ENCODE data around the gene SLC25A38.
"Not testable (repeated sequence)": the region's sequence is repeated elsewhere in the genome, so short reads cannot be mapped to it uniquely, and the experiment has no call there.

Gene SLC25A38

DNA sequence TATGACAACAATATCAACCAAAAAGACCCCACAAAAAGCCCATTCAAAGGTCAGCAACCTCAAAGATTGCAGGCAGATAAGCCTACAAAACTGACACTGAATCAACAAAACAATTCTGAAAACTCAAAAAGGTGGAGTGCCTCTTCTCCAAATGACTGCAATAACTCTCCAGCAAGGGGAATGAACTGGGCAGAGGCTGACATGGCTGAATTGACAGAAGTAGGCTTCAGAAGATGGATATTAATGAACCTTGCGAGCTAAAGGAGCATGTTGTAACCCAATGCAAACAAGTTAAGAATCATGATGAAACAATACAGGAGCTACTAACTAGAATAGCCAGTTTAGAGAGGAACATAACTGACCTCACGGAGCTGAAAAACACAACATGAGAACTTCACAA lies 20.4 kb upstream of the SLC25A38 start:
- in situ Hi-C loops (cut with HindIII; ENCODE audit: low pct_ligation_motif_present, low pct_unique_long_range_greater_than_20kb, low sequenced_read_pairs) = no loop called here
- DNase-seq = no peak

DNA sequence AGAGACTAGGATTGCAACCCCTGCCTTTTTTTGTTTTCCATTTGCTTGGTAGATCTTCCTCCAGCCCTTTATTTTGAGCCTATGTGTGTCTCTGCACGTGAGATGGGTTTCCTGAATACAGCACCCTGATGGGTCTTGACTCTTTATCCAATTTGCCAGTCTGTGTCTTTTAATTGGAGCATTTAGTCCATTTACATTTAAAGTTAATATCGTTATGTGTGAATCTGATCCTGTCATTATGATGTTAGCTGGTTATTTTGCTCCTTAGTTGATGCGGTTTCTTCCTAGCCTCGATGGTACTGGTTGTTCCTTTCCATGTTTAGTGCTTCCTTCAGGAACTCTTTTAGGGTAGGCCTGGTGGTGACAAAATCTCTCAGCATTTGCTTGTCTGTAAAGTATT lies 12.7 kb upstream of the SLC25A38 start:
- DNase-seq; in situ Hi-C loops (cut with HindIII; ENCODE audit: low pct_ligation_motif_present, low pct_unique_long_range_greater_than_20kb, low sequenced_read_pairs): not testable (repeated sequence)

DNA sequence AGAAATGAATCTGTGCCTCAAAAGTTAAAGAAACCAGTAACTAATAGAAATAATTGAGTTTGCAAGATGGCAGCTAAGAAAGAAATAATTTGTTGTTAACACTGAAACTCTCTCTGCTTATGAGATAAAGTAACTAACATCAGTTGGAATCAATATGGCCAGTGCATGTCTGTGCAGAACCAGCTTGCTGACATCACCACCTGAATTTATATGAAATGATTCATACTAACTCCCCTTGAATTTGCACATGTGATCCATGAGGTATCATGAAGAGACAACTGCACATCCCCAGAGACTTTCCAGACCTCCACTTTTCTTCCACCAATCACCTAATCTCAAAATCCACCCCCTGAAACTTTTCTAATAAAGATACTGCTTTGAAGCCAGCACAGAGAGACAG lies 10.3 kb upstream of the SLC25A38 start:
- in situ Hi-C loops (cut with HindIII; ENCODE audit: low pct_ligation_motif_present, low pct_unique_long_range_greater_than_20kb, low sequenced_read_pairs) = no loop called here
- no peak for DNase-seq

DNA sequence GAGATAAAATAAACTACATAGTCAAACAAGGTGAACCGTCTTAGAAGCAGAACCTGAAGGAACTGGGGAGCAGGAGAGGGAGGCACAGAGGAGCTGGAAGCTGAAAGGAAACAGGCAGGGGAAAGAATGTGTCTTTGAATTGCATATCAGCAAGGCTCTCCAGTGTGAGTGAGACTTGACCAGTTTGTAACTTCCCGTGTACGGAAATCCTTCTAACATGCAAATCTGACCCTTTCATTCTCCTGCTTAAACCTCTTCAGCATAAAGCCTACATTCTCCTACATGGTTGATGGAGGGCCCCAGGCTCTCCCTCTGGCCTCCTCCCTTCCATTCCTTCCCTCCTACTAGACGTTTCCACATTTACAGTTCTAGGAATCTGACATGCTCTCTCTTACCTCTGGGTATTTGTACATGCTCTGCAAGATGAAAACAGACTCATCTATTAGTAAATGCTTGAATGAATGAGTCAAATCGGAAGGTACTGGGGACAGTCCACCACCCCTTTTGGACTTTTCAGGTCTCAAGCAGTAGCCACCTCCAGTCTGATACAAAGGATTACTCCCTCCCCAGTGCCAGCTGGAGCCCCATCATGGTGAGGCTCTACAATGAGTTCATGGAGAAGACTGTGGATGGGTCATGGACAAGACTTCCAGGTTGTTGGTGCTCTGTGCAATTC lies 6.1 kb upstream of the SLC25A38 start:
- in situ Hi-C loops (cut with HindIII; ENCODE audit: low pct_ligation_motif_present, low pct_unique_long_range_greater_than_20kb, low sequenced_read_pairs) = no loop called here
- no peak for DNase-seq

DNA sequence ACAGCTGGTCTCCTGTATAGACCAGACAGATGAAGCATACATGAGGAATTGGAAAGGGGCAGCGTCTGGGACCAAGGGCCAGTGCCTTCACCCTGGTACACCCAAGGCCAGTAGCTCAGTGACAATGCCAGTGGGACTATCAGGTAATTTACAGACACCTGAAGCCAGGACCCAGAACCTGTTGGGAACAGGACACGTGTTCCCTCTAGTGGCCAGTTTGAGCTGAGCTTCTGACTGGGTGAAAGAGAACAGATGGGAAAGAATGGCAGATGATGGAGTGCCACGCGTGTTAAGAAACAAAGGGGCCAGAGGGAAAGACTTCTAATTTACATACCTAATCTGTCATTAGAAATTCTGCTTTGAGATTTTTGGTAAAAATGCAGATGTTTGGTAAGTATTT lies 5.1 kb upstream of the SLC25A38 start:
- in situ Hi-C loops (cut with HindIII; ENCODE audit: low pct_ligation_motif_present, low pct_unique_long_range_greater_than_20kb, low sequenced_read_pairs) = no loop called here
- DNase-seq = peak; percentile 42

DNA sequence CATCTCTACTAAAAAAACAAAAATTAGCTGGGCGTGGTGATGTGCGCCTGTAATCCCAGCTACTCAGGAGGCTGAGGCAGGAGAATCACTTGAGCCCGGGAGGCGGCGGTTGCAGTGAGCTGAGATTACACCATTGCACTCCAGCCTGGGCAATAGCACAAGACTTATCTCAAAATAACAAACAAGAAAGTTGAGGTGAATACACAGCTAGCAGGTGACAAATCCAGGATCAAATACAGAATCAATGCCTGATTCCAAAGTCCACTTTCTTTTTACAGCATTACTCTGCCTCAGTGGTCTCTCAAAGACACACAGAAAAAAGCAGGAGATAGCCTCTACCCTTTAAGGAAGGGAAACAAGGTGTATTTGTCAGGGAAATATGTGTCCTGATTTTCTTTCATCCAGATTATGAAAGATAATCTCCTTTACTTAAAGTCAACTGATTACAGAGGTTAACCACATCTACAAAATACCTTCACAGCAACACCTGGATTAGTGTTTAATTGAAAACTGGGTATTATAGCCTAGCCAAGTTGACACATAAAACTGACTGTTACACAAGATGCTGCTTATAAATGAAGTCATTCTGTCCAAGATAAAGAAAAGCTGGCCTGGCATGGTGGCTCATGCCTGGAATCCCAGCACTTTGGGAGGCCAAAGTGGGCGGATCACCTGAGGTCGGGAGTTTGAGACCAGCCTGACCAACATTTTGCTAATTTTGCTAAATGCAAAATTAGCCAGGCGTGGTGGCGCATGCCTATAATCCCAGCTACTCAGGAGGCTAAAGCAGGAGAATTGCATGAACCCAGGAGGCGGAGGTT lies 4.0 kb upstream of the SLC25A38 start:
- in situ Hi-C loops (cut with HindIII; ENCODE audit: low pct_ligation_motif_present, low pct_unique_long_range_greater_than_20kb, low sequenced_read_pairs) = no loop called here
- DNase-seq = no peak

DNA sequence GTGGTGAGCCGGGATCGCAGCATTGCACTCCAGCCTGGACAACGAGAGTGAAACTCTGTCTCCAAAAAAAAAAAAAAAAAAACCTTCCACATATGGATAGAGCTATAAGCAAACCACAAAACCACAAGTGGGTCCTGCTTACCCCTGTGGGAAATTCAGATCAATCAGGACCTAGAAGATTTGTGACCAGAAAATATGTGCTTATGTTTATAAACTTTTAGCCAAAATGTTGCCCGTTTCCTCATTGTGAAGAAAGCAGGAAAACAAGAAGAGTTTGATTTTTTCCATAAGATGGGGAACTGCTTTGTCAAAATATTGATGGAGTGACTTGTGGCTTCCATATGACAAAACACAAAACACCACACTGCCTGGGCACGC lies 3.4 kb upstream of the SLC25A38 start:
- DNase-seq = no peak
- in situ Hi-C loops (cut with HindIII; ENCODE audit: low pct_ligation_motif_present, low pct_unique_long_range_greater_than_20kb, low sequenced_read_pairs) = no loop called here

DNA sequence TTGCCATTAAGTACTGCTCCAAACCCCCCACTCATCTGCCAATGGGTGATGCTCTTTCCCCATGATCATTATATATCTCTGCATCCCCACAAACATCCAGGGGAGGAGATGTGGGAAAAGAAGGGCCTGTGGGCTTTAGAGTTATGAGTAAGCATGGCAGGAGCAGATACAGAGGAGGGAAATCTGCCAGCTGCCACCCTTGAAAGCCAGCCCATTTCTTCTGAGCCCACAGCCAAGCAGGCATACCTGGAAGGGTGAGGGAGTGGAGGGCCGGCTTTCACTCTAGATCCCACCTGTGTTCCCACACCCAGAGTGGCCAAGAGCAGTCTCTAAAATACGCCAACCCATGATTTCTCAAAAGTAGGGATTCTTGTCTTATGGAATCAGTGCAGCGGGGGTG lies 1.7 kb upstream of the SLC25A38 start:
- in situ Hi-C loops (cut with HindIII; ENCODE audit: low pct_ligation_motif_present, low pct_unique_long_range_greater_than_20kb, low sequenced_read_pairs) = no loop called here
- DNase-seq = no peak

DNA sequence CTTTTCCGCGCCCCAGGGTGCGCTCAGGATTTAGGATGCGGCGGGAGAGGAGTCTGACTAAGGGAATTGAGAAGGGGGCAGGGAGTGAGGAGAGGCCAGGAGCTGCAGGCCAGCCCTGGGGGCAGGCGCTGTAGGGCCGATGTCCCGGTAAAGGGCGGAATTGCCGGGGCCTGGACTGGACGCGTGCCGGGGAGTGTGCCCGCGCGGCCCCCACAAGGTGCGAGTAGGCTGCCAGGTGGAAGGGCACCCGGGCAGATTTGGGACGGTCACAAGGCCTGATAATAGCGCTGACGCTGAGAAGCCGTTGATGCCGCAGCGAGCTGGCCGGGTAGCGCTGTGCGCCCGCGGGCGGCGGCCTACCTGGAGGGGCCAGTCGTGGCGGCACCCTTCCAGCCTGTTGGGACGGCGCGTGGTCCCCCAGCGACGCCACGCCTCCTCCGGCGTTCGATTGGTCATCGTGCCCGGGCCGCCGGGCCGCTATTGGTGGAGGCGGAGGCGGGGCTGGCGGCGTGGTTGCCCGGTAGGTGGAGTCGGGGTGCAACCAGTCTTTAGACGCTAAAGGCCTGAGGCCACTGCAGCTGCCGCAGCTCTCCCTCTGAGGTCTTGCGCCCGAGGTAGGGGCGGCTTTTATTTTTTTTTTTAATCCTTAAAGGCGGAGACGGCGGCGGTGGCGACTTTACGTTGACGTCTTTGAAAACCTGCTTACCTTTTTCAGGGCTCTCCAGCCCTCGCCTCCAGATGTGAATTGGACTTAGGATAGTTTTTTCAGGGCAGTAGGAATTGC lies 903 bp downstream of the SLC25A38 start:
- in situ Hi-C loops (cut with HindIII; ENCODE audit: low pct_ligation_motif_present, low pct_unique_long_range_greater_than_20kb, low sequenced_read_pairs) = no loop called here
- DNase-seq = peak; percentile 92

DNA sequence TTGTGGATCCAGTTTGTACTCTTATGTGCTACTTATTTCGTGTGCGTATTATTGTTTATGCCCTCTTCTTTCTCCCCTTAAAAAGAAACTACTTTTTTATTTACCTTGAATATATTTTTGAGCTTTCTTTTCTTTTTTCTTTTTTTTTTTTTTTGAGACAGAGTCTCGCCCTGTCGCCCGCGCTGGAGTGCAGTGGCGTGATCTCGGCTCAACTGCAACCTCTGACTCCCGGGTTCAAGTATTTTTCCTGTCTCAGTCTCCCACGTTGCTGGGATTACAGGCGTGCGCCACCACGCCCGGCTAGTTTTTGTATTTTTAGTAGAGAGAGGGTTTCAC lies 1.5 kb downstream of the SLC25A38 start:
- in situ Hi-C loops (cut with HindIII; ENCODE audit: low pct_ligation_motif_present, low pct_unique_long_range_greater_than_20kb, low sequenced_read_pairs) = no loop called here

DNA sequence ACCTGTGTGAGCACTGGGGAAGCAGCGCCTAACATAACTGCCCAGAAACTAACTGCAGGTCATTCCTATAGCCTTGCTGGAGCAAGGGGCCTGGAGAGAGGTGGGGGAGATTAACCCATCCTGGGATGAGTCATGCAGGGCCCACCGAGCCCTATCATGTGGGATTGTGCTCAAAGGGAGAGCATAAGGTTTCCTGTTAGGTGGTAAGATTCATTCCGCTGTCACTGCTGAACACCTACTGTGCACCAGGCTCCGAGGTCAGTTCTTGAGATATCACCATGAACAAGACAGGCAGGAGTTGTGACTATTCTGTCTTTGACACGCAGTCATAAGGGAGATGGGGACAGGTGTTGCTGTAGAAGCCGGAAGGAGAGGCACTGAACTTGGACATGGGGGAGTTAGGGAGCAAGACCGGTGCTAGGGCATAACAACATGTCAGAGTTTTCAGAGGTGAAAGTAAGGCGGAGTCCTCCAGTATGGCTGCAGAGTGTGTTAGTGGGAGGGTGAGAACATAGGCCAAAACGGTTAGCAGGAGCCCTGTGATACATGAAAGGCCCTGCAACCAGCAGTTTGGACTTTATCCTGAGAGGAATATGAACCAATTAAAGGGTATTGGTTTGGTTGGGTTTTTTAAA lies 2.4 kb downstream of the SLC25A38 start:
- DNase-seq = no peak
- in situ Hi-C loops (cut with HindIII; ENCODE audit: low pct_ligation_motif_present, low pct_unique_long_range_greater_than_20kb, low sequenced_read_pairs) = no loop called here

More for the DNA sequence above, 1.5 kb downstream of the SLC25A38 start:
- DNase-seq = no peak

DNA sequence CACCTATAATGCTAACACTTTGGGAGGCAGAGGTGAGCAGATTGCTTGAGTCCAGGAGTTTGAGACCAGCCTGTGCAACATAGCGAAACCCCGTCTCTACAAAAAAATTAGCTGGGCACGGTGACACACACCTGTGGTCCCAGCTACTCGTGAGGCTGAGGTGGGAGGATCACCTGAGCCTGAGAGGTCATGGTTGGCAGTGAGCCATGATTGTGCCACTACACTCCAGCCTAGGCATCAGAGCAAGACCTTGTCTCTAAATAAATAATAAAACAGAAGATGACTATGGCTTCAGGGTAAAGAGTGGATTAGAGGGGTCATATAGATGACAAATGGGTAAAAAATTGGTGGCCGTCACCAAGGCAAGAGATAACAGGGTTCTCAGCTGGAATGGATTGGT lies 3.1 kb downstream of the SLC25A38 start:
- in situ Hi-C loops (cut with HindIII; ENCODE audit: low pct_ligation_motif_present, low pct_unique_long_range_greater_than_20kb, low sequenced_read_pairs) = no loop called here
- no peak for DNase-seq

DNA sequence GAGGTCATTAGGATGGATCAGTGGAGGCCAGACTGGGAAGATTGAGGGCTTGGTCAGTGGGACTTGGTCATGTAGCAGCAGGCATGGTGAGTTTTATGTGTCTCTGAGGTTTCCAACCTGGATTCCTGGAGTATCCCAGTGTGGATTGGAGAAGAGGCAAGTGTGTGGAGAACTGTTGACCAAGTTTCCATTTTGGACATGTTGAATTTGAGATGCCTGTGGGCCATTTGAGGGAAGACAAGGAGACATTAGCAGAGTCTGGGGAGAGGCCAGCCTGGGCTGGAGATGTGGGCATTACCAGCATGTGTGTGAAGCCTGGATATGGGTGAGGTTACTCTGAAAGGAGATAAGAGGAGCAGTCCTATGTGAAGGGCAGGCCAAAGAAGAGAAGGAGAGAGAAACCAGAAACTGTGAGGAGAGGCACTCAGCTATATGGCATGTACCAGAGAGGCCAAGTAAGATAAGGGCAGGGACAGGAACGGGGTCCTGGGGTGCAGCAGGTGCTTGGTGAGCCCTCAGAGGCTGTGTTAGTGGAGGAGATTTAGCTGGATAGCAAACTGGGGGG lies 4.3 kb downstream of the SLC25A38 start:
- no peak for DNase-seq
- in situ Hi-C loops (cut with HindIII; ENCODE audit: low pct_ligation_motif_present, low pct_unique_long_range_greater_than_20kb, low sequenced_read_pairs) = no loop called here

DNA sequence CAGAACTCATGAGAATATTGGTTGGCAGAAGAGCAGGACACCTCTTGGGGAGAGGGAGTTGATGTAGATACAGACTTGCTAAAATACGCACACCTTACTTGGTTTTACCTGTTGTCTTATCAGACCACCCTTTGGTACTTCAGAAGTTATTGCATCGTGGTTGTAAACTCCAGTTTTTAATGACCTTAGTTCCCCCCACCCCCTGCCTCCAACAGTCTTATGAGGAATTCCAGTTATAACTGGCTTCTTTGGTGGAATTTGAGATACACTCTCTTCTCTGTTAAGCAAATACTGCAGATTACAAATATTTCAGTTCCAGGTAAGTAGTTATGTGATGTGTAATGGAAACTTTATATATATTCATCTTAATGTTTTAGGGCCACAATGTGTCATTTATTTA lies 5.0 kb downstream of the SLC25A38 start:
- DNase-seq = no peak
- in situ Hi-C loops (cut with HindIII; ENCODE audit: low pct_ligation_motif_present, low pct_unique_long_range_greater_than_20kb, low sequenced_read_pairs) = no loop called here

DNA sequence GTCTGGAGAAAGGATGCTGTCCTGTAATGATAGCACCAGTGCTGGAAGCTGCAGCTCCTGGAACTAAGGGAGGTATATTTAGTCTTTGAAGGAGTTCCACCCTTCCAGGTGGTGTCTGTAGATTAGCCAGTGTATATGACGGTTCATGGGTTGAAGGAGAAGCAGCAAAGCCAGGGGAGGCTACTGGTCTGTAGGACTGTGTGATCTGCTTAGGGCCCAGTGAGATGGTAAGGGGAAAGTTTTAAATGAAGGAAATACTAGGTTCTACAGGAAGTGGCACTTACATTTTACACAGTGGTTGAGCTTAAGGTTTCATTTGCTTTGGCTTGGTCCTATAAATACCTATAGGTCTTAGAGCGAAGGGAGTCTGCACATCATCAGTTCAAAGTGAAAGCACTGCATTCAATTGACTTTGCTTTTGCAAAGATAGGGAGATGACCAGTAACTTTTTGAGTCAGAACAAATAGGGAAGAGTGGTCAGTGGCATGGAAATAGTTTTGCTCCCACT lies 5.6 kb downstream of the SLC25A38 start:
- DNase-seq = no peak
- in situ Hi-C loops (cut with HindIII; ENCODE audit: low pct_ligation_motif_present, low pct_unique_long_range_greater_than_20kb, low sequenced_read_pairs) = no loop called here

DNA sequence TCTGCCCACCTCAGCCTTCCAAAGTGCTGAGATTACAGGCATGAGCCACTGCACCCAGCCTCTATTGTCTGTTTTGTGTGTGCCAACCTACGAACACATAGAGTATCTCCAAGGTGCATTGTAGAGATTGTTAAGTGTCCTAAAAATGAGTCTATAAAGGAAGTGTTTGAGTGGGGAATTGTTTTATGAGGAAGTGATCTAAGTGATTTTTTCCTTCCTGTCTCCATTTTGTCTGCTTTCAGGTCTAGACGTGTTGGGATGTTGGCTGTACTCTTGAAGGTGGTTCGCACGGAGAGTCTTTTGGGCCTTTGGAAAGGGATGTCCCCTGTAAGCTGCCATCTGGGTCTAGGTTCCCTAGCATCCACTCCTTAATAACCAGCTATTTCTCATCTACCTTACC lies 7.0 kb downstream of the SLC25A38 start:
- DNase-seq = no peak
- in situ Hi-C loops (cut with HindIII; ENCODE audit: low pct_ligation_motif_present, low pct_unique_long_range_greater_than_20kb, low sequenced_read_pairs) = no loop called here

DNA sequence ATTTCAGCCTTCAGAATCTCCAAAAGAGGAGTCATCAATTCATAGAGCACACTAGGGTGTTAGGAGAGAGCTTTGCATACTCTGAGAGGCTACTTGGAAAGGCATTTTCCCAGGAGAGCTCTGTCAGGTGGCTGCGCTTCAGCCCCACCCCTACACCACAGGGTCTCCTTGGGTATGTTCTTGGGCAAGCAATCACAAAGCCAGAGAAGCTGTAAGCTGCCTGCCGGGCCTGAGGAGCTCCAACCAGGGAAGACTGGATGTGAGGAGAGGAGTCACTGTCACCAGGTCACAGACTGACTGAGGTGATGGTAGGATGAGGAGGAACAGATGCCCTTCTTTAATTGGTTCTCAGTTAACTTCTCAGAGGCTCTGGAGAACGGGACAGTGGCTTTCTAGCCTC lies 13.5 kb downstream of the SLC25A38 start:
- in situ Hi-C loops (cut with HindIII; ENCODE audit: low pct_ligation_motif_present, low pct_unique_long_range_greater_than_20kb, low sequenced_read_pairs) = no loop called here
- no peak for DNase-seq

DNA sequence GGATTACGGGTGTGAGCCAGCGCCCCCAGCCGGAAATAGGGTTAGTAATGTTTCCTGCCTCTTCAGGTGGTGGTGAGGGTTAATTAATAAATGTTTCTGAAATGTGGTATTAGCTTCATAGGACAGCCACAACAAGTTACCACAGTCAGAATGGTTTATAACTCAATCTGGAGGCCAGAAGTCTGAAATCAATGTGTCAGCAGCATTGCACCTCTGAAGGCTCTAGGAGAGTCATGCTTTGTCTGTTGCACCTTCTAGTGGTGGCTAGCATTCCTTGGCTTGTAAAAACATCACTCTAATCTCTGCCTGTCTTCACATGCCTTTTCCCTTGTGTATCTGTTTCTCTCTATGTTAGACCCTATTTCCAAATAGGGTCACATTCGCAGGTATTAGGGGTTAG lies 15.5 kb downstream of the SLC25A38 start:
- in situ Hi-C loops (cut with HindIII; ENCODE audit: low pct_ligation_motif_present, low pct_unique_long_range_greater_than_20kb, low sequenced_read_pairs) = no loop called here
- DNase-seq = no peak

DNA sequence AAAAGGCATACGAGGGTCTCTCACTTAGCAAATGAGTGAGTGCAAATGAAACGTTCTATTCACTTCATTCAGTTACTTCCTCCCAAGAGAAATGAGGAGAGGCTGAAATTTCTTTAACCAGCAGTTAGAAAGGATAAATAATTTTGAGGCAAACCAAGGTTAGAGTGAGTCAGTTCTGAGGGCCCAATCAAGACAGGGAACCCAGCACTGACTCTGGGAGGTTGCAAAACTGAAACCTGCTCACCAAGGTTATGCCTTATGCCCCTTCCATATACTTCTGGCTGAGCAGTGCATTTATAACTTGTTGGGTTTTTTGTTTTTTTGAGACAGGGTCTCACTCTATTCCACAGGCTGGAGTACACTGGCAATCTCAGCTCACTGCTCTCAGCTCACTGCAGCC lies 18.8 kb downstream of the SLC25A38 start:
- in situ Hi-C loops (cut with HindIII; ENCODE audit: low pct_ligation_motif_present, low pct_unique_long_range_greater_than_20kb, low sequenced_read_pairs) = no loop called here
- DNase-seq = no peak

Measured in ACHN (cell line).